Liver (tissue), 9 donors: ENCODE measurements around the gene BRCA2. TPM values are rescaled to one million over a fixed set of nuclear protein-coding genes. Genes with fewer than 3 reads are reported as not detected.

ENCODE experiments used
- DNase-seq: peaks from one replicate; pipeline ENCODE4 v3.0.0-alpha.2; 2017; ENCODE audit warnings: low spot score
- H3K27ac ChIP-seq, 2 donors: one replicate each; pipeline ENCODE4 v1.7.0; 2013; ENCODE audit warnings: inconsistent platforms in 2 of 2, low read length in 2 of 2, control low read depth in 1 of 2, low read depth in 1 of 2, mild to moderate bottlenecking in 1 of 2
- H3K27me3 ChIP-seq, 4 donors: one replicate each; pipeline versions ENCODE4 v1.6.1 to v1.7.0; 2013; ENCODE audit warnings: low read length in 3 of 4, inconsistent platforms in 1 of 4, mild to moderate bottlenecking in 1 of 4, moderate library complexity in 1 of 4; ENCODE audit not compliant: control insufficient read depth in 4 of 4, insufficient read depth in 4 of 4
- H3K36me3 ChIP-seq, 4 donors: one replicate each; pipeline versions ENCODE4 v1.6.1 to v1.7.0; 2013; ENCODE audit warnings: low read length in 3 of 4, mild to moderate bottlenecking in 3 of 4, low read depth in 1 of 4, moderate library complexity in 1 of 4; ENCODE audit not compliant: control insufficient read depth in 4 of 4, insufficient read depth in 3 of 4
- H3K4me1 ChIP-seq, 4 donors: one replicate each; pipeline versions ENCODE4 v1.6.1 to v1.7.0; 2013; ENCODE audit warnings: low read length in 3 of 4, mild to moderate bottlenecking in 3 of 4, moderate library complexity in 1 of 4; ENCODE audit not compliant: control insufficient read depth in 4 of 4, insufficient read depth in 4 of 4
- H3K4me3 ChIP-seq, 3 donors: one replicate each; pipeline versions ENCODE4 v1.6.1 to v1.7.0; 2013; ENCODE audit warnings: low read length in 3 of 3, control low read depth in 1 of 3, low read depth in 1 of 3, mild to moderate bottlenecking in 1 of 3
- H3K9ac ChIP-seq, 2 donors: one replicate each; pipeline ENCODE4 v1.7.0; 2013; ENCODE audit warnings: low read length in 2 of 2, mild to moderate bottlenecking in 2 of 2, moderate library complexity in 2 of 2, control low read depth in 1 of 2, low read depth in 1 of 2
- H3K9me3 ChIP-seq, 4 donors: one replicate each; pipeline versions ENCODE4 v1.6.1 to v1.7.0; 2013; ENCODE audit warnings: low read length in 3 of 4; ENCODE audit not compliant: control insufficient read depth in 4 of 4
- EGR1 ChIP-seq, 2 donors: IDR thresholded peaks; 2 replicates each; pipeline ENCODE4 v1.6.1; 2016 to 2018; ENCODE audit warnings: antibody characterized with exemption in 2 of 2, low read depth in 2 of 2
- FOXA1 ChIP-seq: IDR thresholded peaks from 2 replicates; pipeline ENCODE4 v1.6.1; 2016; ENCODE audit warnings: antibody characterized with exemption
- FOXA2 ChIP-seq: IDR thresholded peaks from 2 replicates; pipeline ENCODE4 v1.6.1; 2016; ENCODE audit warnings: antibody characterized with exemption
- GABPA ChIP-seq, 2 donors: IDR thresholded peaks in 1 of 2; conservative IDR thresholded peaks in 1 of 2; 2 replicates each; pipeline ENCODE4 v1.6.1; 2016; ENCODE audit warnings: antibody characterized with exemption in 2 of 2, mild to moderate bottlenecking in 1 of 2, moderate library complexity in 1 of 2
- HNF4A ChIP-seq, 2 donors: conservative IDR thresholded peaks; 2 replicates each; pipeline ENCODE4 v1.6.1; 2016; ENCODE audit warnings: antibody characterized with exemption in 2 of 2, mild to moderate bottlenecking in 2 of 2
- HNF4G ChIP-seq: IDR thresholded peaks from 2 replicates; pipeline ENCODE4 v1.6.1; 2016; ENCODE audit warnings: antibody characterized with exemption
- JUND ChIP-seq, 2 donors: IDR thresholded peaks; 2 replicates each; pipeline ENCODE4 v1.6.1; 2016; ENCODE audit warnings: antibody characterized with exemption in 2 of 2
- NR2F2 ChIP-seq: IDR thresholded peaks from 2 replicates; pipeline ENCODE4 v1.6.1; 2016; ENCODE audit warnings: antibody characterized with exemption
- RAD21 ChIP-seq, 2 donors: IDR thresholded peaks; 2 replicates each; pipeline ENCODE4 v1.6.1; 2016; ENCODE audit warnings: antibody characterized with exemption in 2 of 2, mild to moderate bottlenecking in 2 of 2
- SP1 ChIP-seq: IDR thresholded peaks from 2 replicates; pipeline ENCODE4 v1.6.1; 2018; ENCODE audit warnings: antibody characterized with exemption, mild to moderate bottlenecking
- TAF1 ChIP-seq: conservative IDR thresholded peaks from 2 replicates; pipeline ENCODE4 v1.6.1; 2016; ENCODE audit warnings: antibody characterized with exemption, mild to moderate bottlenecking
- YY1 ChIP-seq: IDR thresholded peaks from 2 replicates; pipeline ENCODE4 v1.6.1; 2016; ENCODE audit warnings: antibody characterized with exemption, mild to moderate bottlenecking
- WGBS: extraction: QIAGEN DNeasy Blood & Tissue Kit; methylation state at CpG from one replicate; pipeline ENCODE4 v1.1.7; 2013; 5-methylcytosine and 5-hydroxymethylcytosine counted together
- polyA plus RNA-seq, 2 donors: library from polyadenylated mRNA; stranded (reverse) in 1 of 2; unstranded in 1 of 2; fragments of 200-250 nt in 1 of 2; fragments of >200 nt in 1 of 2; fragmentation: Nextera tagmentation in 1 of 2; extraction: Ambion mirVana in 1 of 2; gene quantifications; one replicate each; pipeline versions ENCODE4 v1.2.1 to v1.2.3, GENCODE V29; 2013 to 2015
- total RNA-seq, 2 donors: library from RNA; depleted of rRNA; stranded (reverse); fragments of >200 nt; gene quantifications; one replicate each; pipeline ENCODE4 v1.2.3, GENCODE V29; 2014
- TF ChIP-seq, protein P1 (sequence below): fragments of 150-350 bp; IDR thresholded peaks from 2 replicates; pipeline ENCODE4 v1.5.1; 2017; ENCODE audit warnings: improper control_type of control experiment, low read depth, low read length; ENCODE audit not compliant: missing input control
- TF ChIP-seq, protein P2 (sequence below): IDR thresholded peaks from 2 replicates; pipeline ENCODE4 v1.6.1; 2016; ENCODE audit warnings: antibody characterized with exemption
- TF ChIP-seq, protein P3 (sequence below): IDR thresholded peaks from 2 replicates; pipeline ENCODE4 v1.6.1; 2016; ENCODE audit warnings: antibody characterized with exemption
- donor health status: healthy.
- donor health status: healthy.
- donor health status: healthy.
- donor health status: healthy.
- donor health status: healthy.

BRCA2 gene
- total and polyA plus RNA-seq, 4 donors: 0.39 to 10.8 (median 0.86) TPM

DNA sequence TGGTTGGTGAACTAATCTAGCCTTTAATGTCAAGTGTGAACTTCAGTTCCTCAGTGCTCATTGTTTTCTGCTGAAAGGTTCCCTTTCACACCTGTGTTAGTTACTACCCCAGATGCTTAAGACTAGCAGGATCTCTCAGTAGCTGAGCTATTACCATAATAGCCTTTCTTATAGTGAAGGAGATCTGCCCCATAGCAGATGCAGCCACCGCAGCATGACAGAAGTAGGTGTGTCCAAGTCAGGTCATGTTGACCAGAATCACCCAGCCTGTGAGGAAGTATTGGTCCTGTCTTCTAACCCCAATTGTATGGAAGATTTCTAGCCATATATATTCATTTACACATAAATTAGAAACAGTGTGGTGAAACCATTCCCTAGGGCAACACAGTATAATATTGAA lies 37.5 kb upstream of the BRCA2 start (continued):
- TF ChIP-seq, protein P1, sequence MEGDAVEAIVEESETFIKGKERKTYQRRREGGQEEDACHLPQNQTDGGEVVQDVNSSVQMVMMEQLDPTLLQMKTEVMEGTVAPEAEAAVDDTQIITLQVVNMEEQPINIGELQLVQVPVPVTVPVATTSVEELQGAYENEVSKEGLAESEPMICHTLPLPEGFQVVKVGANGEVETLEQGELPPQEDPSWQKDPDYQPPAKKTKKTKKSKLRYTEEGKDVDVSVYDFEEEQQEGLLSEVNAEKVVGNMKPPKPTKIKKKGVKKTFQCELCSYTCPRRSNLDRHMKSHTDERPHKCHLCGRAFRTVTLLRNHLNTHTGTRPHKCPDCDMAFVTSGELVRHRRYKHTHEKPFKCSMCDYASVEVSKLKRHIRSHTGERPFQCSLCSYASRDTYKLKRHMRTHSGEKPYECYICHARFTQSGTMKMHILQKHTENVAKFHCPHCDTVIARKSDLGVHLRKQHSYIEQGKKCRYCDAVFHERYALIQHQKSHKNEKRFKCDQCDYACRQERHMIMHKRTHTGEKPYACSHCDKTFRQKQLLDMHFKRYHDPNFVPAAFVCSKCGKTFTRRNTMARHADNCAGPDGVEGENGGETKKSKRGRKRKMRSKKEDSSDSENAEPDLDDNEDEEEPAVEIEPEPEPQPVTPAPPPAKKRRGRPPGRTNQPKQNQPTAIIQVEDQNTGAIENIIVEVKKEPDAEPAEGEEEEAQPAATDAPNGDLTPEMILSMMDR: no peak
- TF ChIP-seq GABPA (IDR thresholded peaks at IDR 0.05 in 1 of 2, conservative IDR thresholded peaks at IDR 0.05 in 1 of 2) (no peak), HNF4G (no peak)
- TF ChIP-seq, protein P2, sequence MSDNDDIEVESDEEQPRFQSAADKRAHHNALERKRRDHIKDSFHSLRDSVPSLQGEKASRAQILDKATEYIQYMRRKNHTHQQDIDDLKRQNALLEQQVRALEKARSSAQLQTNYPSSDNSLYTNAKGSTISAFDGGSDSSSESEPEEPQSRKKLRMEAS: no peak

GRCh38 chr13:32278426-32278825 lies 36.9 kb upstream of the BRCA2 start:
- TF ChIP-seq, protein P2: no peak
- TF ChIP-seq SP1: no peak
- TF ChIP-seq EGR1 (IDR thresholded peaks at IDR 0.05; ENCODE audit: low read depth in 2 of 2): no peak
- TF ChIP-seq NR2F2: no peak
- TF ChIP-seq JUND (IDR thresholded peaks at IDR 0.05): no peak
- no peak for TF ChIP-seq HNF4G
- TF ChIP-seq, protein P3, sequence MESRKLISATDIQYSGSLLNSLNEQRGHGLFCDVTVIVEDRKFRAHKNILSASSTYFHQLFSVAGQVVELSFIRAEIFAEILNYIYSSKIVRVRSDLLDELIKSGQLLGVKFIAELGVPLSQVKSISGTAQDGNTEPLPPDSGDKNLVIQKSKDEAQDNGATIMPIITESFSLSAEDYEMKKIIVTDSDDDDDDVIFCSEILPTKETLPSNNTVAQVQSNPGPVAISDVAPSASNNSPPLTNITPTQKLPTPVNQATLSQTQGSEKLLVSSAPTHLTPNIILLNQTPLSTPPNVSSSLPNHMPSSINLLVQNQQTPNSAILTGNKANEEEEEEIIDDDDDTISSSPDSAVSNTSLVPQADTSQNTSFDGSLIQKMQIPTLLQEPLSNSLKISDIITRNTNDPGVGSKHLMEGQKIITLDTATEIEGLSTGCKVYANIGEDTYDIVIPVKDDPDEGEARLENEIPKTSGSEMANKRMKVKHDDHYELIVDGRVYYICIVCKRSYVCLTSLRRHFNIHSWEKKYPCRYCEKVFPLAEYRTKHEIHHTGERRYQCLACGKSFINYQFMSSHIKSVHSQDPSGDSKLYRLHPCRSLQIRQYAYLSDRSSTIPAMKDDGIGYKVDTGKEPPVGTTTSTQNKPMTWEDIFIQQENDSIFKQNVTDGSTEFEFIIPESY: no peak
- no peak for TF ChIP-seq RAD21 (IDR thresholded peaks at IDR 0.05)
- TF ChIP-seq TAF1: no peak
- no peak for TF ChIP-seq YY1
- no peak for TF ChIP-seq FOXA1
- no peak for TF ChIP-seq FOXA2
- no peak overlapping the region for H3K4me3 ChIP-seq
- H3K4me1 ChIP-seq: no peaks in the 10 kb centered on the region
- peaks cover 8 to 64% (median 39%) of the 10 kb centered on the region in 4 donors for H3K36me3 ChIP-seq
- WGBS: 92% methylated on average over 3 of the region's 3 CpGs
- no peak overlapping the region for H3K9ac ChIP-seq
- H3K27me3 ChIP-seq: no peaks in the 10 kb centered on the region
- H3K27ac ChIP-seq: no peak overlapping the region
- H3K9me3 ChIP-seq: no peaks in the 10 kb centered on the region
- no peak for DNase-seq

DNA sequence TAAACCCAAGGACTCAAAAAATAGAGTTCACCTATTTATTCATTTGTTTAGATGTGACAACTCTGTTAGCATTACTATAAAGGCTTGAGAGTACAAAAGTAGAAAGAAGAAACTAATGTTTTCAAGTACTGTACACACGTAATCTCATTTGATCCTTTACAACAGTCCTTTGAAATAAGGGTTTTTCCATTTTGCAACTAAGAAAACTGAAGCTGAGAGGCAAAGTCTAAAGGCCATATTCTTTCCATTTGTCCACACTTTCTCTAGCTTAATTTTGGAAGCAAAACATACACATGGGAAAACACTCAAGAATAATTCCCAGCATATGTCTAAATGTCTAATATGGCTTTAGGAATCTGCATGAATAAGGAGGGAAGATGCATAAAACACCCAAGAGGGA lies 34.2 kb upstream of the BRCA2 start:
- no peak for DNase-seq
- Histone ChIP-seq H3K4me3 (no peak overlapping the region), H3K27ac (no peak overlapping the region), H3K9me3 (no peaks in the 10 kb centered on the region), H3K4me1 (peaks cover 0 to 3% (median 0%) of the 10 kb centered on the region in 4 donors), H3K27me3 (no peaks in the 10 kb centered on the region), H3K9ac (no peak overlapping the region), H3K36me3 (peaks cover 6 to 49% (median 32%) of the 10 kb centered on the region in 4 donors)
- TF ChIP-seq, protein P2: no peak
- TF ChIP-seq HNF4A (conservative IDR thresholded peaks at IDR 0.05) (peak; percentile 40 to 71), EGR1 (IDR thresholded peaks at IDR 0.05; ENCODE audit: low read depth in 2 of 2) (no peak), JUND (IDR thresholded peaks at IDR 0.05) (no peak), SP1 (peak; percentile 35), HNF4G (no peak), NR2F2 (no peak), RAD21 (IDR thresholded peaks at IDR 0.05) (no peak), FOXA2 (no peak), TAF1 (no peak)
- TF ChIP-seq, protein P1: no peak
- 47% methylated on average over 1 of the region's 1 CpG for WGBS
